NCI-H526 treated with DMSO at 0.1 percent for 48 hours (cell line): ENCODE data around the gene EPHB3.

ENCODE experiments used
- DNase-seq: peaks from one replicate; lab custom pipeline; 2025; lab: John Stamatoyannopoulos, UW

EPHB3 gene

DNA sequence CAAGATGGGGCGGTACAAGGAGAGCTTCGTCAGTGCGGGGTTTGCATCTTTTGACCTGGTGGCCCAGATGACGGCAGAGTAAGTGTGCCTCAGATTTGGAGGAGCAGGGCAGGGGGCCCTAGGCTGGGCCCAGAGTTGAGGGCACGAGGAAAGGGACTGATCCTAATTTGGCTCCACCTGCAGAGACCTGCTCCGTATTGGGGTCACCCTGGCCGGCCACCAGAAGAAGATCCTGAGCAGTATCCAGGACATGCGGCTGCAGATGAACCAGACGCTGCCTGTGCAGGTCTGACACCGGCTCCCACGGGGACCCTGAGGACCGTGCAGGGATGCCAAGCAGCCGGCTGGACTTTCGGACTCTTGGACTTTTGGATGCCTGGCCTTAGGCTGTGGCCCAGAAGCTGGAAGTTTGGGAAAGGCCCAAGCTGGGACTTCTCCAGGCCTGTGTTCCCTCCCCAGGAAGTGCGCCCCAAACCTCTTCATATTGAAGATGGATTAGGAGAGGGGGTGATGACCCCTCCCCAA is 19.8 kb downstream of the EPHB3 start:
- no peak for DNase-seq

DNA sequence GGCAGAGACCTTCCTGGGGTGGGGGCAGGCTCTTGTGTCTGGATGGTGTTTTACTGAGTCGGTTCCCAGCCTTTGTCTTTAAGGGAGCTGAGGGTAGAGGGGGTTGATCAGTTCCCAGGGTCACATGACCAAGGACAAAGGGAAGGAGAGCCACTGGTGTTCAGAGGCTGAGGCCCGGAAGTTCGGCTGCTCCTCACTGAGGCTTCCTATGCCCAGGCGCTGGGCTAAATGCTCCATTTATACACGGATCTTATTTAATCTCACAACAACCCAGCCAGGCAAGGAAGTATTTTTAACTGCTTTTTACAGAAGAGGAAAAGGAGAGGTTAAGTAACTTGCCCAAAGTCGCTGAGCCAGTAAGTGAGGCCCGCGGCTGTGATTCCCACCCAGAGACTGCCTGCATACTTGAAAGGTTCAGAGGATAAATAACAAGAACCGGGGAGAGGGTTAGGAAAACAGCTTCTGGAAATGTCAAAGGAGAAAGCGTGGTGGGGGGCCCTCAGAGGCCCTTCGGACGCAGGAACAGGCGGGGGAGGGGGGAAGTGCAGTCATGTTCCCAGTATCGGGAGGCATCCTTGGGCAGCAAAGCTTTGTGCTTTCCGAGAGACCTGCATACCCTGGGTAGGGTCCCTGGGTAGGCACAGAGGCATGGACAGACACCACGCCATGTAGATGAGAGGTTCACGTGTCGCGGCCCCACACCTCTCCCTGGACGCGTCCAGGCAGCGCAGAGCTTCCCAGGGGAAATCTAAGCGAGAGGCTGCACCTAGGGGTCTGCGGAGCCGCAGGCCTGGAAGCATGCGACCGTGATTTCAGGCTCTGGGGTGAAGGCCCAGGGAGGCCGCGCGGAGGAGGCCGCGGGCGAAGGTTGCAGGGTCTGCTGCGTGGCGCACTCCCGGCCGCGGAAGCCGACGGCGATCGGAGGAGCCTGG is 21.3 kb downstream of the EPHB3 start:
- no peak for DNase-seq

DNA sequence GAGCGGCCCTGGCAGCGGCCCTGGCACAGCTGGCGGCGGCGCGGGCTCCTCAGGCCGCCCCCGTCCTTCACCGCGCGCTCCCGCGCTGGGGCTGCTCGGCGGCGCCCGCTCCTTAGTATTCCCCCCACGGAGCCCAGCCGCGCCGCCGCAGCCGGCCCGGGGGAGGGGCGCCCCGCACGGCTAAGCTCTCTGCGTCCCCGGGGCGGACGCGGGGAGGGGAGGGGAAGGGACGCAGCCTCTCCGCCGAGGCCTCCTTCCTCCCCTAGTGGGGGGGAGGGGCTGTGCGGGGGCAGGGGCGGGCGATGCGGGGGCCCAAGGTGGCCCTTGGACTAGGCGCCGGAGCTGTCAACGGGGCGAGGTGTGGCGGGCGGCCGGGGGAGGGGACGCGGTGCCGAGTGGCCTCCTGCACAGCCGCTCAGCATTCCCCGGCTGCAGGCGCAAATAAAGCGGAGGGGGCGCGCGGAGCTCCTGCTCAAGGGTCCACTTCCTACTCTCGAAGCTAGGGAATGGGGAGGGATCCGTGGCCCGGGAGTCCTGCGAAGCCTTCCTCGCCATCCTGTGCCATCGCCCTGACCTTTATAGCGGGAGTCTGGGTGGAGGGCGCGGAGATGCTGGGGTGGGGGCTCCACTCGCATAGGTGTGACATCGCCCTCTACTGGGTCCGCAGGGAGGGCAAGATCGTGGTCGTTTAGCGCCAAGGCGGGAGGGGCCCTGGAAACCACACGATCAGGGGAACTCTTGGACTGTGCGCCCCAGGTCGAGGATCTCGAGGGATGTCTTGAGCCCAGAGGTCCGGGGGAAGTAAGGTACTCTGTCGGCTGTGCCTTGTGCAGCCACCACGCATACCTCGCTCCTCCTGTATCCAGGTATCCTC is 22.2 kb downstream of the EPHB3 start:
- no peak for DNase-seq

DNA sequence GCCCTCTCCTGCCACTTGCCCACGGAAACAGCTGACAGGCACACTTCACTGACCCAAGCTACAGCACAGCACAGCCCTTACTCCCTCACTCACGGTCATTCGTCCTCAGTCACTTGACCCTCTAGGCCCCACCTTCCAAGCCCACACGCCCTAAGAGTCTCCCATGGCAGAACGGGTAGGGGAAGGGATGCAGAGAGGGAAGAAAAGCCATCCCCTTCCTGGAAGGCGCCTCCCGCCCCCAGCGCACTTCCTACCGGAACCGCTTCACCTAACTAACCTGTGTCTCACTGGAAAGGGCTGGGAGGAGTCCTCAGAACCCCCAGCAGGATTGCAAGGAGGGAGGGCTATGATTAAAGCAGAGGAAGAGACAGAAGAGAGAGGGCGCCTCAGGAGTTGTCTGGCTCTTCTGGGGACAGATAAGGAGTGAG is 22.9 kb downstream of the EPHB3 start:
- no peak for DNase-seq

DNA sequence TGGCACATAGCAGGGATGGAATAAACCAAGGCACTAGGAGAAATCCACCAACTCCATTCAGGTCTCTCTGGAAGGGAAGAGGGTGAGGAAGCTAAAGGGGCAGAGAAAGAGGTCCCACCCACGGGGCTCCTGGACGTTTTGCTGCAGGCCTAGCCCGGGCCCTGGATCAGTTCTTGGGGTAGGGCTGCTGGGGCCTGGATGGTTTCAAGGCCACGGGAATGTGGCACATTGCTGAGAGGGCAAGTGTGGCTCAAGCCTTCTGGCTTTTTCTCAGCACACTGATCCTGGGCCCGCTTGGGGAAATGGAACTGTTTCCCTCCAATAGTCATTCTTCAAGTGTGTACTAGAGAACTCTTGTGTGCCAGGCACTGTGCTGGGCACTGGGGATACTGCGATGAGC is 24.0 kb downstream of the EPHB3 start:
- DNase-seq, result no peak

DNA sequence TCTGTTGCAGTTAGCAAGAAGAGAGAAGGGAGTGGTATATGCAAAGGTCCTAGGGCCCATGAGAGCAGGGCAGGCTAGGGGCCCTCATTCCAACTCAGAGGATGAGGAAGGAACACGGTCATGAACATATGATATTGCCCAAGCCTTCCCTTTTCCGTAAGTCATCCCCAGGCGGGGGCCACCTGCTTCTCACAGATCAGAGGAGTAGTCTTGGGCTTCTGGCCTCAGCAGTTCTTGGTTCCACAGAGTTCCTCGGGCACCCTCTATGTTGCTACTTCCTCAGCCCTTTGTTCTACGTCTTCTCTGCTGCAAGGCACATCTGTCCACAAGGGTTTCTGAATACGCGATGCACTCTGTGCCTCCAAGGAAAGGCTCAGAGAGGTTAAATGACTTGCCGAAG is 25.3 kb downstream of the EPHB3 start:
- no peak for DNase-seq

DNA sequence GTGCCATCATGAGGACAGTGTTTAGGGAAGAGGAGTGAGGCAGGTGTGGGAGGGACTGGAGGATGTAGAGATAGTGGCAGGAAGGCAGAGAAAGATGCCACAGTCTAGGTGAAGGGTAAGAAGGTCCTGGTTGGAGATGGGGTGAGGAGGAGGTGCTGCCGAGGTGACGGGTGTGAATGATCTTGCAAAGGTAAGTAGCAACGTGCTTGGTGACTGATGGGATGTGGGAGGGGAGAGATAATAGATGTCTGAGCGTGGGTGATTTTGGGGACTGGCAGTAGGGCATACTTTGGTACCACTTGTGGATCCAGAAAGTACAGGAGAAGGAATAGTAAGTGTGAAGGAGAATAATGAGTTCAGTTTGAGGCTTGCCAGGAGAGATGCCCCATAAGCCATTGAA is 27.2 kb downstream of the EPHB3 start:
- no peak for DNase-seq

DNA sequence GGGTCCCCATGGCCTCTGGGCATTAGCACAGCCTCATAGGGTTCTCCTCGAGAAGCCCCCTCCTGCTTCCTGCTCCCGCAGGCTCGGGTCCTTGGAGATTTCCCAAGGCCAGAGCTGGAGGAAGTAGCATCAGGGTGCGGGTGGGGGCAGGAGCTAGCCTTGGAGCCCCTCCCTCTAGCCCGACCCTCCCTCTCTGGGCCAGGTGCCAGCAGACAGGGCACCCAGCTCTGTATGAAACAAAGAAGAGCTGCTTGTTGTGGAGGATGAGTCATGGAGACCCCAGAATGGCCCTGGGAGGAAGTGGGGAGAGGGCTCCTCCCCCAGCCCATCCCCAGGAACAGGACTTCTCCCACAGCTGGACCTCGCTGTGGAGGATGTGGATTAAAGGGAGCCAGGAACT is 29.2 kb downstream of the EPHB3 start:
- DNase-seq, result no peak

DNA sequence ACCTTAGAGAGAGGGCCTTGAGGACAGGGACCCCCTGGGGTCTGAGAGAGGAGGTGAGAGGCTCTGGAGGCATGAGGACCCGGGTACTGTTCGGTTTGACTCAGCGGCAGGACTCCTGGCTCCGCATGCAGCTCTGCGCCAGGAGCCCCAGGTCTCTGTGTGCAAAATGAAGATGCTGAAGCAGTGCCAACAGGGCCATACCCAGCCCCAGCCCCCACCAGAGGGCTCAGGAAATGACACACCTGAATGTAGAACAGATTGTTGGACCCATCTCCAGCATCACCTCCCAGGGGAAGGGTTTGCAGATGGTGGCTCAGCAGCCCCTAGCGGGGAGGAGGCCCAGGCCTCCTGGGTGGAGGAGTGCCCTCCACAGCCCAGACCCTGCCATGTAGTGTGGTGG is 30.2 kb downstream of the EPHB3 start:
- no peak for DNase-seq

DNA sequence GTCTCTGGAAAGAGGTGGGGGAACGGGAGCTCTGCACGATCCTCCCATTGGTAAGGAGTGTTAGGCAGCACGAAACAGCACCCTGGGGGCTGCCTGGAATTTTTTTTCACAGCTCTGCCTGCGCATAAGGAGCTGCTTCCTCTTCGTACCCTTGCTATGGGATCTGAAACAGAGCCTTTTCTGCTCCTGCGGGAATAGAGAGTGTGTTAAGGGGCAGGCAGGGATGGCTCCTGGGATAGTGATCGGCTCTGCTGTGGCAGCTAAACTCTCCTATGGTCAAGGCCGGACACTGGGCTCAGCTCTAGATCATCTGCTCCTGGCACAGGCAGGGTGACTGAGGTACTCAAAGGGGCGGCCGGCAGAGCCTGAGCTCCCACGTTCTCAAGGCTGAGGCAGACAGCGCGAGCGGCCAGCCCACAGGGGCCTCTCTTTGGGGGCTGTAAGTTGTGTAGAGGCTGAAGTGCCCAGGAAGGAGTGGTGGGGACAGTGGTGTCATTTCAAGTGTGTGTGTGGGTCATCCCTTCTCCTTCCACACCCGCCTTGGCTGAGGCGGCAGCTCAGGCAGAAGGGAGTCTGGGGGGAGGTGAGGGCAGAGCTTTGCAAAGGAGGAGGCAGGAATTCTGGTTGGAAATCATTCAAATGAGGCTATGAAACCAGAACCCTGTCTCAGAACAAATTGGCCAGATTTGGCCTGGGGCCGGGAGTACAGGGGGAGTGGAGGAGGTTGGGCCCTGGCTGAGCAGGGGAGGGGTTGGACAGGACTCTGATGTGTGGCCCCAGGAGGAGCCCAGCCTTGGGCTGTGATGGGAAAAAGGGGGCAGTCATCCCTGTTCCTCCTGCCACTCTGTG is 31.0 kb downstream of the EPHB3 start:
- peak; percentile 45 for DNase-seq

DNA sequence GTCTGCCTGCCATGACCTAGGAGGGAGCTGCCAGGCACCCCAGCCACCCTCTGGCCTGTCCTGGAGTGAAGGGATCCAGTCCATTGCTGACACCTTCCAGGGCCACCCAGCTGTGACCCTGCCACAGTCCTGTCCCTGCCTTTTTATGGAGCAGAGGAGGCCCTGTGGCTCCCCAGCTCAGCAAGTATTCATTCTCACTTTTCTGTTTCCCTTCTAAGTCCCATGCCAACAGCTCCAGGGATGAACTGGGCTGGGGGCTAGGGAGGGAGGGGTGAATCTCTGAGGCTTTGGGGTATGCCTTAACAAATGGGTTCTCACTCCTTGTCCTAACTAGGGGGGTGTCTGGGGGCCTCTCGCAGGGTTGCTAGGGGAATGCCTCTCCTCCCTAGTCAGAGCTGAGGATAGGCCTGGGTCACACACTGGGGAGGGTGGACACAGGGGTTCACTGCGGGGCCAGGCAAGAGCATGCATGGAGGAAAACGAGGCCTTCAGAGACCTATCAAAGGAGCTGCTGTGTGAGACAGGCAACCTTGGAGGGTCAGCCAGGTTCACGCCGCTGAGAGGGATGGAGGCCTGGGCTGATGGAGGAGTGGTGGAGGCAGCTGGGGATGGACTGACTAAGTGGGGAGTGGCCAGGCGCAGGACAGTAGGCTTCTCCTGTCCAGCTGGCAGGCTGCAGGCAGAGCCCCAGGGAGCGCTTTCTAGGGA is 31.8 kb downstream of the EPHB3 start:
- no peak for DNase-seq

DNA sequence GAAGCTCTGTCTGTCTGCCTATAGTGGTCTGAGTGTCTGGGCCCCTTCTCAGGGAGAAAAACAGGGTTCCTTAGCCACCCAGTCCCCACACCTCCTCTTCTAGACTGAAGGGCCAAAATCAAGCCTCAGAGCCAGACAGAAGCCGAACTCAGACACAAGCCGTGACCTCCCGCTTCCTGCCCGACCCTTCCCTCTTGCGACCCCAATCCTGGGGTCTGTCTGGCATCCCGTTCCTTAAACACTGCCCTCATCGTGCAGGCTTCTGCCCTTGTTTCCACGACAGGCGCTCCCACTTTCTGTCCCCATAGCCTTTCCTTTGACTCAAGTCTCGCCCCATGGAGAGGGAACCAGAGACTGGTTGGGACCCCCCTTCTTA is 32.3 kb downstream of the EPHB3 start:
- no peak for DNase-seq

DNA sequence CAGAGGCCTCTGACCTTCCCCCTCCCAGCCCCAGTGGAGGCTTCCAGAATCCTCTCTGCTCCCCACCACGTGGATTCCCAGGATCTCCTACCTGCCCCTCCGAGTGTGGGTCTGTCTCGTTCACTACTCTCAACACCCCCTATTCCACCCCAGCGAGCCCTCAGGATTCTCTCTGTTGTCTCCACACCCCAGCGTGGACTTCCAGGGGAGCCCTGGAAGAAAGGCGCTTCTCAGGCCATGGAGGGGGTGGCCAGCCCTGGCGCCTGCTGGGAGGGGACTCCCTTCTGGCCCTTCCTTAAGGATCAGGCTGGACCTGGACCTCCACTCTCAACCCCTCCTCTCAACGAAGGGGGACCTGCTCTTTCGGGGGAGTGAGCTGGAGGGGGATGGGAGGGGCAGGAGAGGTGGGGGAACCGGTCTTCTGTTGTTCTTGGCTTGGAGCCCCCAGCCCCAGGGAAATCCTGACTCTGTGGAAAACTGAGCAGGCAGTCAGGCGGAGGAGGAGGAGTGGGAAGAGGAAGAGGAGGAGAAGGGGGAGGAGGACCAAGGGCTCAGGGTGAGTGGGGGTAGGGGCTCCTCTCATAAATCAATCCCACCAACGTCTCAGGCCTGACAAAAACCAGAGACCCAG is 32.9 kb downstream of the EPHB3 start:
- no peak for DNase-seq

DNA sequence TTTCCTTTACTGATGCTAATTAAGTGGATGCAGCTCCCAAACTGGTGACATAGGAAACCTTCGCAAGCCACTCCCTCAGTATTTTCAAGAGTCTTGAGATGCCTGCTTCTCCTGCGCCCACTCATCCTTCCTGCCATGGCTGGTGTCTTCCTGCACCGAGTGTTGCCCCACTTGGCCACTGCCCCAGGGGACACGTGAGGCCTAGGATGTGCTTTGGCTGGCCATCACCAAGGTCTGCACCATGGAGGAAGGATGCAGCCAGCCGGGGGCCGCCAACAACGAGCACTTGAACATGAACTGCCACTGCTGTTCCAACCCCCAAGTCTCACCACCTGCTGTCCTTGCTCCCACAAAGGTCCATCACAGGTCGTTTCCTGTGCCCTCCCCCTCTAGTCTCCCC is 34.1 kb downstream of the EPHB3 start:
- DNase-seq, result no peak

DNA sequence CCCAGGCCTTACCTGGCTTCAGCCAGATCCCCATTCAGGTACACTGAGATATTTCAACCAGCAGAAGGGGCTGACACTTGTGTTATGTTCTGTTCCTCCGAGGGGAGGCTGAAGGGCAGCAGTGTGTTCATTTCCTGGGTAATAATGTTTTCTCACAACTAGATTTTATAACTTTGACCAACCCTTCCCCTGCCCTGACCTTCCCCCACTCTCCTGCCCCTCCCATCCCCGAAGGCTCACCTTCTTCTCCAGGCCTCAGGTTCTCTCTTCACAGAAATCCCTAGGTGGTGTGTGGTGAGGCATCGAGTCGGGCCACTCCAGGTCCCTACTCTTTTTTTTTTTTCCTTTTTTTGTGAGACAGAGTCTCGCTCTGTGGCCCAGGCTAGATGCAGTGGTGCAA is 34.6 kb downstream of the EPHB3 start:
- DNase-seq, result no peak

DNA sequence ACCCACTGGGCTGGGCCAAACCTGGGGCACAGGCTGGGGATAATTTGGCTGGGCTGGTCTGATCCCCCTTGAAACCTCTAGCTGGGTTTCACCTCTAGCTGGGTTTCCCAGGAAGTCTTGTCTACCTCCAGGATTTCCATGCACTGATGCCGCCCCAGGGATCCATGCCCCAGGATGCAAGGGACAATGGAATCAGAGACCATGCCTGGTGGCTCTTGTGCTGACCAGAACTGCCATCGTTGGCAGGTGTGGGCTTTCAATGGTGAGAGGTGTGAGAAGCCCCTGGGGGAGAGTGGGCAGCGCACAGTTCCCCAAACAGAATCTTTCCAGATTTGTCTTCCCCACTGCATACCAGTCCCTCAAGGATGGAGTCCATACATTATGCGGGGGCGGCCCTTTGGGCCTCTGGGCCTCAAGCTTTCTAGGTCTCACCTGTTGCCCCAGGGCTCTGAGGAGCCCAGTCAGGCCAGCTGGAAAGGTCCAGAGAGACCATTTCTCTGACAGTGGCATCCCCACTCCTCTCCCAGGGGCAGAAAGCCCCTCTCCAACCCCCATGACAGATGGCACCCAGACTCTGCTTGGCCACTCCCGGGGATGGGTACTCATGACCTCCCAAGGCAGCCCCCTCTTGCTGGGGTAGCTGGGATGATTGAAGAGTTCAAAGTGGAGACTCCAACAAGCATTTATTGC is 35.4 kb downstream of the EPHB3 start:
- no peak for DNase-seq

DNA sequence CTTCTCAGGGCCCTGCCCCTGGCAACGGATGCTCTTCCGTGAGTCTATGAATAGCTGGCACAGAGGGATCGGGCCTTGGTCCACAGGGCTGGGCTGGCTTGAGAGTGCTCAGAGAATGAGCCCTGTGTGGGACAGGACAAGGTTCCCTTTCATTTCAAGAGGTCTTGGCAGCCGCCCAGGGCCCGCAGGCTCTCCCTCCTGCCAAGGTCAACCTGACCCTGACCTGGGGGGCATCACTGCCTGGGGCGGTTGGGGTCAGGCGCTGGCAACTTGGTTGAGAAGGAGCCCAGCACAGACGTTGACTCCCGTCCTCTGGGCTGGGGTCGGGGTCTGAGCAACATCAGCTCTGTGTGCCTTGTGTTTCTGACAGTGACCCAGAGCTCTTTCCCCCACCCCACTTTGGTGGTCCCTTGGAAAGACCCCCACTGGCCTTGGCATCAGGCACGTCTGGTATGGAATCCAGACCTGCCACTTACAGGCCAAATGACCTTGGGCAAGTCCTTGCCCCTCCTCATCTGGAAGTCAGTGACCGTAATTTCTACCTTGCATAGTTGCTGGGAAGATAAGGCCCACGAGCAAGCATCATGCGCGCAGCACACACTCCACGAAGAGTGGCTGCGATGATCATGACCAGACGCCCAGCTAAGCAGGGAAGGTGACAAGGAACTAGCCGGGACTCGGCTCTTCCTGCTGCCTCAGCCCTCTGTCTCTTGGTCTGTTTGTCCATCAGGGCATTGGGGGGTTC is 36.4 kb downstream of the EPHB3 start:
- no peak for DNase-seq

DNA sequence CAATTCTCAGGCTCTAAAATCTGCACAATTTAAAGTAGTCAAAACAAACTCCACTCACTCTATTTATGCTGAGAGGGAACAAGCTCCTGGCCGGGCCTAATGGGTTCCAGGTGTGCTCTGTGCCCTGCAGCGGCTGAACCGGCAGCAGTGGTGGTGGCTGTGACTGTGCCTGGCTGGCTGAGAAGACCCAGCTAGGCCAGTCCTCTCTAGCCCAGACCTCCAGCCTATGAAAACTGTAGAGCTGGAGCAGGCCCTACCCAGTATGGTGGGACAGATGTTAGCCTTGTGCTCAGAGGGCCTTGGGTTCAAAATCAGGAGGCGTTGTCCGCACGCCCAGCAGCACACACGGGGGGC is 37.0 kb downstream of the EPHB3 start:
- no peak for DNase-seq

DNA sequence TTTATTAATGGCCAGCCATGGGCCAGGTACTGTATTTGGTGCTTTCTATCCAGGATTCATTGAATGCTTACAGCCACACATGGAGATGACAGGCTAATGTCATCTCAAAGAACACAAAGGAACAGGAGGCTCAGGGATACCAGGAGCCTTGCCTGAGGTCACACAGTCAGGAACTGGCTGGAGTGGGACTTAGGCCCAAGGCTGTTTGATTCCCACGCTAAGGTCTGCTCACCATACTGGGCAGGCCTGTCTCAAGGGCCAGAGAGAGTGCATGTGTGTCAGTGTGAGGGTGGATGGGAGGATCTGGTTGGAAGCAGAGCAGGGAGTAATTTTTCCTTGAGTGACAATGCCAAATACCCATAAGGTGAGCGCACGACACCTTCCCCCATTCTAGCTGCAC is 37.6 kb downstream of the EPHB3 start:
- no peak for DNase-seq
